GM18519 (cell line): ENCODE measurements around the gene PSMD2.
"Not testable (repeated sequence)": the region's sequence is repeated elsewhere in the genome, so short reads cannot be mapped to it uniquely, and the experiment has no call there.

ENCODE experiments used
- ATAC-seq: cut with Tn5 transposase; IDR thresholded peaks from one replicate; pipeline ENCODE4 v1.9.1; 2021; ENCODE audit warnings: mild to moderate bottlenecking, moderate library complexity; ENCODE audit not compliant: unreplicated experiment, low FRiP score

The PSMD2 gene

GRCh38 chr3:184298759-184299487 is at the start of gene PSMD2:
TSS of gene PSMD2 (plus strand) at chr3:184299241. CDS start at chr3:184299267, 26 bp downstream.
- ATAC-seq: peak; percentile 85

- peak; percentile 69 for ATAC-seq
These were observed 49.5 kb upstream of the PSMD2 start, which contains the start of gene EEF1AKMT4 for GRCh38 chr3:184249412-184250166. TSS of gene EEF1AKMT4 (plus strand) at chr3:184249672. CDS start at chr3:184249695, 23 bp downstream.

GRCh38 chr3:184250167-184250828 is 48.7 kb upstream of the PSMD2 start:
- ATAC-seq: peak; percentile 41

- no peak for ATAC-seq
These were observed 43.6 kb upstream of the PSMD2 start for GRCh38 chr3:184255291-184256039.

GRCh38 chr3:184257083-184257915 is 41.7 kb upstream of the PSMD2 start:
- no peak for ATAC-seq

GRCh38 chr3:184258926-184259325 is 40.1 kb upstream of the PSMD2 start:
- ATAC-seq: no peak

GRCh38 chr3:184259396-184259877 is 39.6 kb upstream of the PSMD2 start:
- ATAC-seq: no peak

- ATAC-seq: no peak
These were observed 38.9 kb upstream of the PSMD2 start for GRCh38 chr3:184259878-184260723.

GRCh38 chr3:184260724-184261269 is 38.2 kb upstream of the PSMD2 start:
- no peak for ATAC-seq

- no peak for ATAC-seq
These were observed 37.7 kb upstream of the PSMD2 start, which contains the start of gene CAMK2N2 for GRCh38 chr3:184261270-184261853. TSS of gene CAMK2N2 (minus strand) at chr3:184261553. CDS start at chr3:184261285, 268 bp downstream.

GRCh38 chr3:184261854-184262763 is 36.9 kb upstream of the PSMD2 start:
- no peak for ATAC-seq

GRCh38 chr3:184262764-184263179 is 36.3 kb upstream of the PSMD2 start:
- ATAC-seq: no peak

- ATAC-seq: not testable (repeated sequence)
These were observed 31.8 kb upstream of the PSMD2 start for GRCh38 chr3:184267249-184267648.

- no peak for ATAC-seq
These were observed 26.8 kb upstream of the PSMD2 start for GRCh38 chr3:184272269-184272668.

- ATAC-seq: no peak
These were observed 23.7 kb upstream of the PSMD2 start for GRCh38 chr3:184275381-184275701.

- ATAC-seq: no peak
These were observed 22.8 kb upstream of the PSMD2 start, which contains the start of gene ECE2 for GRCh38 chr3:184275961-184276910. TSS of gene ECE2 (plus strand) at chr3:184276022. CDS start at chr3:184276154, 132 bp downstream.
